Myocyte (in vitro differentiated cells): Measurements from ENCODE around the gene BRAT1. TPM values are rescaled to one million over a fixed set of nuclear protein-coding genes. Genes with fewer than 3 reads are reported as not detected.
"Not testable (repeated sequence)": the region's sequence is repeated elsewhere in the genome, so short reads cannot be mapped to it uniquely, and the experiment has no call there.

Experiments
- DNase-seq: peaks from one replicate; pipeline ENCODE4 v3.0.0-alpha.2; 2012; ENCODE audit warnings: low read depth
- total RNA-seq: library from RNA; depleted of rRNA; stranded (reverse); fragments of >200 nt; gene quantifications from 2 replicates; pipeline ENCODE4 v1.2.3, GENCODE V29; 2014

BRAT1 gene
- total RNA-seq, 1 donor from 2014 or later = 43.1 TPM

DNA sequence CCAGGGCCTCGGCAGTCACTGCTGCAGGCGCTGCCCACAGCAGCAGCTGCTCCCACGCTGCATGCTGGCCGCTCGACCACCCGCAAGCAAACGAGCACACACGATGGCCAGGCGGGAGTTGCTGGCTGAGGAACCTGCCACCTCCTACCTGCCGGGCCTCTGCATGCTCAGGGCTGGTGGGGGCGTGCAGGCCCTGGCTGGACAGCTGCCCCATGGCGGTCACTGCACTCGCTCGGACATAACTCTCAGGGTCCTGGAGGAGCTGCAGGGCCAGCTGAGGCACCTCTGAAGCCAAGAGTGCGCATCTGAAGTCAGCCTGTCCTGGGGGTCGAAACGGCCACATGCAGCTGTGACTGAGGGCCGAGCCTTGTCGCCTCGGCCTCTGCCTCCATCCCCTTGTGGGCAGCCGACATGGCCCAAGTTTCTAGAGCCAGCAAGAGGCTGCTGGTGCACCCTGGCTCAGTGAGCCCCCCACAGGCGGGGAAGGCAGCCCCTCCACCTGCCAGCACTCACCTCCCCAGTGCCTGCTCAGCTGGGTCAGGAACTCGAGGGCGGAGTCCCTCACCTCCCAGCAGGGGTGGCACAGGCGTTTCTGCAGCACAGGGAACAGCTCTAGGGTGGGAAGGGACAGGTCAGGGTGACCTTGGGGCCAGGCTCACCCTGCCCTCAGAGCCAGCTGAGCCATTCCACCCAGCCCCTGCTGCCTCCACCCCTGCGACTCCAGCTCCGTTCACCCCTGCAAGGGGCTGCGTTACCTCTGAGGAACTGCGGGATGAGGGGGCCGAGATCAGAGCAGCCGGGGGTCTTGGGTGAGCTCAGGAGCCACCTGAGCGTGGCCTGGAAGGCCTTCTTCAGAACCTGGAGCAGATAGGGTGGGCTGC lies 16.1 kb downstream of the BRAT1 start:
- DNase-seq = no peak

DNA sequence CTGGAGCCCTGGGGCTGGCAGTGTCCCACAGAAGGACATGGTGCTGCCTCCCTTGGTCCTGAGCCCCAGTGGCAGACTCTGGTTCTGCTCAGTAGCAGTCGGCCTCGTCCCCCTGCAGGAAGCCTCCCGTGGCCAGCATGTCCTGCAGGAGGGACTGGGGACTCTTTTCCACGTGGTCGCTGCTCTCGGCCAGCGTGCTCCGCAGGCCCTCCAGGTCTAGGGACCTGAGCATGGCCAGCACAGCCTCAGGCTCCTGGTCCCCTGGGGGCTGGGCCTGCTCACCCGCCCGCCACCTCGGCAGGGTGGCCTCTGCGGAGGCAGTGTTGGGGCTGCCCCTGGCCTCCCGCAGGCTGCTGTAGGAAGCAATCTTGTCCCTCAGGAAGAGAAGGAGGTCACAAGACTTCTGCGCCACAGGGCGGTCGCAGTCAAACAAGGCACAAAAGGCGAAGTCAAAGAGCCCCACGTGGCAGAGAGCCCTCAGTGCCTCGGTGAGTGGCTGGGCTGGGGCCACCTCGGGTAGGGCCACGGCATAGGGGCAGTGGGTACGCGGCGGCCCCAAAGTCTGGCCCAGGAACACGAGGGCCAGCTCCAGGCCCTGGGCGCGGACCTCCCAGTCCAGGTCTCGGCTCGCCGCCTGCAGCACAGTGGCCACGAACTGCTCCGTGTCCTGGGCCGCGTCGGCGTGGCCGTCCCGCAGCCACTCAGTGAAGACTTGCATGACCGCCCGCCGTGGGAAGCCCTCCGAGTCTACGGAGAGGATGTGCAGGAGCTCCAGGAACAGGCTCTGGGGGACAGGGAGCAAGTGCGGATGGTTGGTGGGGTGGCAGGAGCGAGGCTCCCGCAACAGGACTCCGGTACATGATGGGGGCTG lies 17.1 kb downstream of the BRAT1 start:
- DNase-seq = no peak

DNA sequence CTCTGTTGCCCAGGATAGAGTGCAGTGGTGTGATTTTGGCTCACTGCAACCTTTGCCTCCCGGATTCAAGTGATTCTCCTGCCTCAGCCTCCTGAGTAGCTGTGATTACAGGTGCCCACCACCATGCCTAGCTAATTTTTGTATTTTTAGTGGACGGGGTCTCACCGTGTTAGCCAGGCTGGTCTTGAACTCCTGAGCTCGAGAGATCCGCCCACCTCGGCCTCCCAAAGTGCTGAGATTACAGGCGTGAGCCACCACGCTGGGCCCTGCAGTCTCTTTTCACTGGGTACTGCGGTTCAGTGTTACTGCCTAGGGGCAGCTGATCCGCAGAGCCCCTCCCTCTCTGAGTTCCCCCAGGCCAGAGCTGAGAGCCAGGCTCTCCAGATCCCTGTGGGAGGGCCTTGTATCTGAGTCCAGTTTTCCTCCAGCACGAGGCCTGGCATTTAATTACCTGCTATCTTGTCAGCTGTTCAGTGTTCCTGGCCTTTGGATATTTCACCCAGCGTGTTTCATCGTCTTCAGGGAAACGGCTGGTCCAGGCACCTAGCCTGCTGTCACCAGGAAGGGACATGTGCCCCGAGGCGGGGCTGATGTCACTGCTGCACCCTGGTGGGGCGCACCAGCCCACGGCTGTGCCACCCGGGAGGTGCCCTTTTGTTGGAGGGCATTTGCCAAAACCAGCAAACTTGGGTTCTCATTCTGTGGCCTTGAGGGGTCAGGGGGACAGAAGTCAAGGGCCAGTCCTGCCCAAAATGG lies 19.3 kb downstream of the BRAT1 start:
- not testable (repeated sequence) for DNase-seq

DNA sequence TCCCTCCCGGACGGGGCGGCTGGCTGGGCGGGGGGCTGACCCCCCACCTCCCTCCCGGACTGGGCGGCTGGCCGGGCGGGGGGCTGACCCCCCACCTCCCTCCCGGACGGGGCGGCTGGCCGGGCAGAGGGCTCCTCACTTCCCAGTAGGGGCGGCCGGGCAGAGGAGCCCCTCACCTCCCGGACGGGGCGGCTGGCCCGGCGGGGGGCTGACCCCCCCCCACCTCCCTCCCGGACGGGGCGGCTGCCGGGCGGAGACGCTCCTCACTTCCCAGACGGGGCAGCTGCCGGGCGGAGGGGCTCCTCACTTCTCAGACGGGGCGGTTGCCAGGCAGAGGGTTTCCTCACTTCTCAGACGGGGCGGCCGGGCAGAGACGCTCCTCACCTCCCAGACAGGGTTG lies 21.1 kb downstream of the BRAT1 start:
- not testable (repeated sequence) for DNase-seq

DNA sequence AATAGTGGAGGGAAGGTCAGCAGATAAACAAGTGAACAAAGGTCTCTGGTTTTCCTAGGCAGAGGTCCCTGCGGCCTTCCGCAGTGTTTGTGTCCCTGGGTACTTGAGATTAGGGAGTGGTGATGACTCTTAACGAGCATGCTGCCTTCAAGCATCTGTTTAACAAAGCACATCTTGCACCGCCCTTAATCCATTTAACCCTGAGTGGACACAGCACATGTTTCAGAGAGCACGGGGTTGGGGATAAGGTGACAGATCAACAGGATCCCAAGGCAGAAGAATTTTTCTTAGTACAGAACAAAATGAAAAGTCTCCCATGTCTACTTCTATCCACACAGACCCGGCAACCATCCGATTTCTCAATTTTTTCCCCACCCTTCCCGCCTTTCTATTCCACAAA lies 21.8 kb downstream of the BRAT1 start:
- DNase-seq = not testable (repeated sequence)

DNA sequence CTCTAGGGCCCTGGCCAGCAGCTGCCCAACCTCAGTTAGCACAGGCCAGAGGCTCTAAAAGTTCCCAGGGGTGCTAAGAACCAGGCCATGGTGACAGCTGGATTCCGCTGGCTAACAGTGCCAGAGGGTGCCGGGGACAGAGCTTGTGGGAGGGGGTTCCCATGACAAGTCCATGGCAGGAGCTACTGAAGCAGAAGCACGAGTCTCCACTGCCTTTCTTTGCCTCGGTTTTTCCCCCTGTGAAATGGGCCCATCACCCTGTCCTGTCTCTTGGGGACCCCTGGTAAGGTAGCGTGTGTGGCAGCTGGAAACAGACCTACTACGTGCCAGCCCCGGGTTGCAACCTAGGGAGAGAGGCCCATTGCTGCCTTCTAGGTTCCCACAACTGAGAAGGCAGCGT lies 22.5 kb downstream of the BRAT1 start:
- not testable (repeated sequence) for DNase-seq

DNA sequence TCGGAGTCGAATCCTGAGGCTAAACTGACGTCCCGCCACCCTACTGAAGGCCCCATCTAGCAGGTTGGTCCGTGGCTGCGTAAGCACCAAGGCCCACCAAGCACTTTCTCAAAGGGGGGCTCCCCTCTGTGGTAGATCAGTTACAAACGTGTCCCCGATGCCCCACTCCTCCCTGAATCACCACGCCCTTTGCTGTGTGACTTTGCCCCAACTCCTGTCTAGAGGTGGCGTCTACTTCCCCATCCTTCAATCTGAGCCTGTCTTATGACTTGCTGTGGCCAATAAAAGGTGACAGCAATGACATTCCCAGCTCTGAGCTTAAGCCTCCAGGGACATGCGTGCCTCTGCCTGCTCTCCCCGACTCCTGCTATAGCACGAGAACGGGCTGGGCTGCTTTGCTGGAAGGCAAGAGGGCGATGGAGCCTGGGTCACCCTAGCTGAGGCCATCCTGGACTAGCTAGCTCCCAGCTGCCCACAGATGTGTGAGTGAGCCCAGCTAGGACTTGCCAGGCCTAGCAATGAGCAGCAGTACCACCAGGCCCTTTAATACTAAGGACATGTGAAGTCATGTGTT lies 23.0 kb downstream of the BRAT1 start:
- DNase-seq = not testable (repeated sequence)

DNA sequence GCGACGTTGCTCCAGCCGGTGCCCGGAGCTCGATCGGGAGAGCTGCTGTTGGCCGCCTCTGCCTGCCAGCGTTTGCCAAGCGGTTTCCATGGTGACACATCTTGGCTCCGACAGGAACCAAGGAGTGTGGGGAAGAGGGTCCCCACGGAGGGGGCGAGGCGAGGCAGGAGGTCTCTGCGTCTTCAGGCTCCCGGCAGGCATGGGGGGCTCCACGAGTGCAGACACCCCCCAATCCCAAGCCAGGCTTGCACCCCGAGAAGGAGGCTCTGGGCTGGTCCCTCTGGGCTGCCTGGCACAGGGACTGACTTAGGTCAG lies 23.6 kb downstream of the BRAT1 start:
- not testable (repeated sequence) for DNase-seq

DNA sequence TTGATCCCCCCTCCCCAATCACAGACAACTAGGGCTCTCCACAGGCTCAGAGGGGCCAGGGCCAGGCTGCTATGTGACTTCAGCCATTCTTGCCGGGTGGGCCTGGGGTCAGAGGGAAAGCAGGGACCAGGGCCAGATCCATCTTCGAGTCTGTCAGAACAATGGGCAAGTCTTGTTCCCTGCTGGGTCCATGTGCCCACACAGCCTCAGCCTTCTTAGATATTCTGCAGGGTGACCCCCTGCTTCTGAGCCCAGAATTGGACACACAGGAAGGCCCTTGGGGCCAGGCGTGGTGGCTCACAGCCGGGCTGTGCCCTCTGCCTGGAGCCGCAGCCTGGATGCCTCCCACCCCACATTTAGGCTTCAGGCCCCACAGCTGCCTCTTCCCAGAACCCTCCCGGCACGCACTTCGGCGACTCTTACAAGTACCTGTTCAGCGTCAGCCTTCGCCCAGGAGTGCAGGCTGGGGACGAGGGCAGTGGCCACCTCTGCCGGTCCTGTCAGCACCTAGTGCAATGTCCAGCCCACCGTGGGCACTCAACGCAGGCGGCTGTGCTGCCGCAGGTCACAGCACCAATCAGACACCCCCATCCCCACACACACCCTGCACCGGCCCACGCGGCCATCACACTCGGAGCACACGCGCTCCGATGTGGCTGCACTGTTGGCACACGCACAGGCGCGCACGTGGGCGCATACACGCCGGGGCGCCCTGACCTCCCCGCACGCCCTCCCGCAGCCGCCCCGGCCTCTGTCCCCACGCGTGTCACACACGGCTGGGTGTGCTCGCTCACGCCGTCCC lies 24.1 kb downstream of the BRAT1 start:
- not testable (repeated sequence) for DNase-seq

DNA sequence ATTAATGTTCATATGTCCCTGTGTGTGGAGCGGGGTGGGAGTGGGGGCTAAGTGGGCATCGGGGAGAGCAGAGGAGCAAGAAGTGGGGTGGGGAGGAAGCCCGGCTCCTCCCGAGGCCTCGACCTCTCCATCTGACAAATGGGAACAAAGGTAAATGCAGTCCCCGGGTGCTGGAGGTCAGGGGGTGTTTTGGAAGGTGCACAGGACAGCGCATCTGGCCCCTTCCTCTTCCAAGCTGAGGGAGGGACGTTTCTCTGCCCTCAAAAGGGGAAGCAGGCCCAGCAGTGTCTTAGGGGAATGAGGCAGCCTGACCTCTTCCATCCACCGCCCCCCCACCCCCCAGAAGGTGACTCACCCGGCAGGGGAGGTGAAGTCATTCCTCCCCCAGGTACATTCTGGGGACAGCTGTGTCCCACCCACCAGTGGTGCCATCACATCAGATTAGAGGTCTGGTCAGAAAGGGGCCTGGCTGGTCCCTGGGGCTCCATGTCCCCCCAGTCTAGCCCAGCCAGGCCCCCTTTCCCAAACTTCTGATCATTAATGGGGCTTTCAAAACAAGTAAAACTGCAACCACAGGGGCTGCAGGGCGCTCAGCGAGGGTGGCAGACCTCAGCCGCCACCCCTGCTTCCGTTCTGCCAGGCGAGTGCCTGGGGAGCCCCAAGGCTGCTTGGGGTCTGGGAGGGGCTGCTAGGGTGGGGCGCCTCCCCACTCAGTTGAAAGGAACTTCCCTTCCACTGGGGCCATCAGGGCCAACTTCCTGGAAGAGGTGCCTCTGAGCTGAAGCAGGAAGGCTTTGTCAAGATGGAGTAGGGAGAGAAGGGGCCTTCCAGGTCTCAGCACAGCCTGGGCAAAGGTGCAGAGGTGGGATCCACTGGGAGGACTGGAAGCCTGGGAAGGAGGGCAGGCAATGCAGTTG lies 25.0 kb downstream of the BRAT1 start:
- no peak for DNase-seq

DNA sequence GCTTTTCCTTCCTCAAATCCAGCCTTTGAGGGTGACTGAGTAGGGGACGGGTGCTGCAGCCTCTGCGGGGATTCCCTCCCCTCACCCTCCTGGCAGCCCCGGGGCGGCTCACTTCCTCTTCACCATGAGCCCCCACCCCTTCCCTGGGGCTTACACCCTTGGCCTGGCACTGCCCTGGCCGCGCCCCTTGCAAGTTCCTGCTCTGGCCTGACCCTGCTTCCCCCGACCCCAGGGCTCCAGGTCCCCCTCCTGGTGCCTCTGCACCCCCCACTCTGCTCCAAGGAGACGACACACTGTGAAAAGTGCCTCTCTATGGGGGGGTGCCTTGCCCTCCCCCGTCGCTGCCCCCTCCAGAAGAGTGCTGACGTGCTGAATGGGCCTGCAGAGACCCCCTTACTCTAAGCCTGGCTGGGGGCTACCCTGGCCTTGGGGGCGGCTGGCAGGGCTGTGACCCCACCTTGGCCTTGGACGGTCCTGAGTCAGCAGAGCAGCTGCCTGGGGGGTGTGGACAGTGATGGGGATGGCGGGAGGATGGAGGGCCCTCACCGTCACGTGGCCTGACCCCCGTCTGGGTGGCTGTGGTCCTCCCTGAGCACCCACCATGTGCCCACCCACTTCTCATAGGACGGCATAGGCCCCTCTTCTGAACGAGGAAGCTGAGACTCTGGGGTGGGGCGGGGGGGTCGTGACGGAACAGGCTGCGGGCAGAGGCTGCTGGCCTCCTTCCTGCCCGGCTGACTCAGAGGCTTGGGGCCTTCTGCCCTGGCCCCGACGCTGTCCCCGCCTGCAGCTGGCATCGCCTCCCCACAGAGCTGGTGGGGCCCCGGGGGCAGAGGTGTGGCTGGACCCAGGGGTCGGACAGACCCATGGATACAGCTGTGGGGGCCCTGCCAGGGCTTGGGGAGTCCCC lies 25.9 kb downstream of the BRAT1 start:
- DNase-seq = peak; percentile 84

DNA sequence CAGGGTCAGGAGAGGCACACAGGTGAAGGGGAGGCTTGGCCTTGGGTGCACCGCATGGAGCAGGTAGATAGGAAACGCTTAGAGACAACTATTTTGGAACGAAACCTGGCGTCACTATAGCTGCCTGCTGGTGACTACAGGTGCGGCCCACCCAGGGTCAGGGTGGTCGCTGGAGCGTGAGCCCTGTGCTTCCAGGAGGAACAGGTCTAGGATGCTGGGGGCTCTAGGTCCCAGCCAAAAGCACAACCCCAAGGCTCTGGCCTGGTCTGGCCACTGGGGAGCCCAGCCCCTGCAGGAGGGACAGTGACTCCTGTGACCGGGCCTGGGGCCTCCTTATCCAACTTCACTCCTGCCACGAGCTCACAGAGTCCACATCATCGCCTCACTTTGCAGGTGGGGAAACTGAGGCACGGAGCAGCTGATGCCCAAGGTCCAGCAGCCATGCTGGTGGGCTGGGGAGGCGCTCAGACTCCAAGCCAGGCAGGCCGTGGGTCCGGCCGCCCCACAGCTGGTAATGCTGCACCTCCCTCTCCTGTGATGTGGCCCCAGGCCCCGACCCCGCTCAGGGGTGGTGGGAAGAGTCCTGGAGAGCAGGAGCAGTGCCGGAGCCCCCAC lies 26.7 kb downstream of the BRAT1 start:
- no peak for DNase-seq

DNA sequence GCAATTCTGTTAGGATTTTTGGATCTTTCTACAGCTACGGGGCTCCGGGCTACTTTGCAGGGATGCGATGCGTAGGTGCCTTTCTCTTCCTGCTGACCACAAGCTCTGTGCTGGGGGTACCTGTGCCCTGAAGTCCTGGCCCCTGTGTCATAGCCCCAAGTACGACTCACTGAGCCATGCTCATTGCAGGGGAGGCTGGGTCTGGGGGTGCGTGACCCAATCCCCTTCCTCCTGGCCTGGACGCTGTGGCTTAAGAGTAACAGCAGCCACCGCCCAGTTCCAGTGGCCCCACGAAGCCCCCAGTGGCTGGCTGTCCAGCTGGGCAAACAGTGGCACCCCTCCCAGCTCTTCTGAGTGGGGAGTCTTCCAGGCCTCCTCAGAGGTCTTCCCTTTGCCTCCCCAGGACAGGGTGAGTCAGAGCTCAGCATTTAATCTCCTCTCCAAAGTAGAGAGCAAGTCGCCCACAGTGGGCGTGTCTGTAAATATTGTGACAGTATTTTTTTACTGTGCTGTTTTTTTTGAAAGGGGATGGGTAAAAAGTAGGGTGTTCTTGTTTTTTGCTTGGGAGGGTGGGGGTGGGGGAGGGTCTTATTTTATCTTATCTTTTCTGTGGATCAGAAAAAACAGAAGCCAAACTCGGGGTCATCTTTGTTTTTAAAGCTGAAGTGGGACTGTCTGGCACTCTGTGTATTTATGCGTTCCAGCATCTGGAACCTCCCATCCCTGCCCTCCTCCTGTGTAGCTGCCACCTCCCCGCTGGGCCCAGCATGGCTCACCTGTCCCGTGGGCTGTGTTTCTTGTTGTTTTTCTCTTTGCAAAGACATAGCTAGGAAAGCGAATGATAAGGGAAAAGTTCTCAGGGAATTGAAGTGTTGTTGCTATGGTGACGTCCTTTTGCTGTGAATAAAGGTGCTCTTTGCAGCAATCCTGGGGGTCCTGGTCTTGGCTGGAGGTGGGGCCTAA lies 27.5 kb downstream of the BRAT1 start:
- DNase-seq = peak; percentile 64

DNA sequence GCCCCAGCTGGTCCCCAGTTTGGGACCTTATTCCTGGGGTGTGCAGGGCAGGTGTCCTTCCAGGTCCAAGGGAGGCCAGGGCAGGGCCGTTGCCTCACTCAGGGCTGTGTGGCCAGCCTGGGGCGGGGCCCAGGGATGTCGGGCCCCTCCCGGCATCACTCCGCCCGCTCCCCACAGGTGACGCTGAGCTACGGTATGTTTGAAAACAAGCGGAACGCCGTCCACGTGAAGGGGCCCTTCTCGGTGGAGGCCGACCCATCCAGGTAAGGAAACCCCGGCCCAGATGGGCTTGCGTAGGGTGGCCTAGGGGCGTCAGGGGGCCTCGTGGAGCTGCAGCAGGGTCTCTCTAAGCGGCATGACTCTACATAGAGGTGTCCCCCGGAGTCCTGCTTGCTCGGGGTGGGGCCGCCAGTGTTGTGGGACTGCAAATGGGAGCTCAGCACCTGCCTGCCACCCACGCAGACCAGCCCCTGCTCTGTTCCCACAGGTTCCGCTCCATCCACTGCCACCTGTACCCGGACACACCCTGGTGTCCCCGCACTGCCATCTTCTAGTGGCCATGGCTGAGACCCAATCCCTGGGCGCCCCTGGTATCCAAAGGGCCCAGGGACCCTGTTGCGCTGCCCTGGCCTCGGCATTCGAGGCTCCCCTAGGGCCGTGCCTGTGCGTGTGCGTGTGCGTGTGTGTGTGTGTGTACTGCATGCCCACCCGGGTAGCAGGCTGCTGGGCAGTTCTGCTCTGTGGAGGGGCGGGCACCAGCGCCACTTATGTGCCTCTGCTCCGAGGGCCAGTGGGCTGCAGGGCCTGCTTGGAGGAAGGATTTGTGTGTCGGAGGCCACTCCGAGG lies 28.4 kb downstream of the BRAT1 start:
- no peak for DNase-seq
